Panc1 (cell line): ENCODE data around the gene ABI1. TPM values are rescaled to one million over a fixed set of nuclear protein-coding genes. Genes with fewer than 3 reads are reported as not detected.

ENCODE experiments used
- ATAC-seq: fragments of 200-7000 bp; cut with Tn5 transposase; 2 replicates; pipeline ENCODE4 v1.9.1; 2020; ENCODE audit warnings: mild to moderate bottlenecking, moderate library complexity
- BruUV-seq: library from RNA; stranded (reverse); fragments of 400-500 nt; replicated peaks from 2 replicates; lab custom pipeline; 2021; lab: Mats Ljungman, UMichigan
- CTCF ChIA-PET: fragments of 300-600 bp; sonication (Branson Sonifier 250); formaldehyde crosslinking; loops from one replicate; lab custom pipeline; 2022; ENCODE audit warnings: antibody characterized with exemption; lab: Charles Lee
- POLR2A ChIA-PET: fragments of 300-600 bp; sonication (Branson Sonifier 250); formaldehyde crosslinking; loops from one replicate; lab custom pipeline; 2022; ENCODE audit warnings: antibody characterized with exemption; lab: Charles Lee
- DNase-seq: peaks from one replicate; pipeline ENCODE4 v3.0.0-alpha.2; 2010; ENCODE audit warnings: low read depth, low spot score
- H3K27ac ChIP-seq: 2 replicates; pipeline ENCODE4 v1.5.1; 2011; ENCODE audit warnings: mild to moderate bottlenecking, low read length, inconsistent platforms
- H3K27me3 ChIP-seq: fragments of 200-500 bp; sonication (Bioruptor generic); 2 replicates; pipeline ENCODE4 v1.6.0; 2014; ENCODE audit warnings: low read length, inconsistent platforms; ENCODE audit not compliant: control insufficient read depth, insufficient read depth
- H3K36me3 ChIP-seq: fragments of 200-500 bp; sonication (Bioruptor generic); 2 replicates; pipeline ENCODE4 v1.5.1; 2014; ENCODE audit warnings: inconsistent platforms, mild to moderate bottlenecking, low read length, moderate library complexity; ENCODE audit not compliant: control insufficient read depth, insufficient read depth
- H3K4me1 ChIP-seq: 2 replicates; pipeline ENCODE4 v1.5.1; 2011; ENCODE audit warnings: inconsistent platforms, mild to moderate bottlenecking, low read length, moderate library complexity; ENCODE audit not compliant: control insufficient read depth, insufficient read depth
- H3K4me3 ChIP-seq, 2 experiments: 2 replicates each; pipeline ENCODE4 v1.5.1; 2011 to 2012; ENCODE audit warnings: low read depth in 2 of 2, low read length in 2 of 2, mild to moderate bottlenecking in 2 of 2, inconsistent platforms in 1 of 2, moderate library complexity in 1 of 2
- H3K9me3 ChIP-seq: fragments of 200-500 bp; sonication (Bioruptor generic); 2 replicates; pipeline ENCODE4 v1.5.1; 2014; ENCODE audit warnings: low read depth, mild to moderate bottlenecking, inconsistent platforms, low read length, moderate library complexity; ENCODE audit not compliant: control insufficient read depth, insufficient read depth
- POLR2AphosphoS5 ChIP-seq: IDR thresholded peaks from 2 replicates; pipeline ENCODE4 v1.6.1; 2012; ENCODE audit warnings: mild to moderate bottlenecking, low read depth, low read length, moderate library complexity
- SIN3A ChIP-seq: IDR thresholded peaks from 2 replicates; pipeline ENCODE4 v1.6.1; 2012; ENCODE audit warnings: low read depth, mild to moderate bottlenecking, low read length, moderate library complexity, borderline replicate concordance; ENCODE audit not compliant: insufficient read depth
- TCF7L2 ChIP-seq: IDR thresholded peaks from 2 replicates; pipeline ENCODE4 v1.6.1; 2011; ENCODE audit warnings: mild to moderate bottlenecking, low read depth, low read length, inconsistent platforms
- in situ Hi-C: cut with HindIII; loops from 2 replicates; pipeline ENCODE4 v1.10.0; 2016; ENCODE audit warnings: low sequenced_read_pairs, low pct_unique_long_range_greater_than_20kb
- intact Hi-C: fragments of 100-400 bp; cut with micrococcal nuclease; formaldehyde crosslinking; loops from one replicate; pipeline ENCODE4 v1.10.0; 2022; ENCODE audit not compliant: unreplicated experiment
- total RNA-seq: library from RNA; stranded (reverse); gene quantifications from one replicate; pipeline ENCODE4 v1.2.1, GENCODE V29; 2021; ENCODE audit not compliant: unreplicated experiment
- TF ChIP-seq, protein P1 (sequence below), 2 experiments: IDR thresholded peaks; 2 replicates each; pipeline ENCODE4 v1.6.1; 2011 to 2012; ENCODE audit warnings: low read depth in 2 of 2, control low read depth in 1 of 2, low read length in 1 of 2, mild to moderate bottlenecking in 1 of 2, moderate library complexity in 1 of 2; ENCODE audit not compliant: insufficient read depth in 1 of 2
- TF ChIP-seq, protein P2 (sequence below): fragments of 450-650 bp; IDR thresholded peaks from 2 replicates; pipeline ENCODE4 v1.5.1; 2017; ENCODE audit warnings: mild to moderate bottlenecking

ABI1 gene
- total RNA-seq, 1 experiment from 2014 or later, result 35.2 TPM

DNA sequence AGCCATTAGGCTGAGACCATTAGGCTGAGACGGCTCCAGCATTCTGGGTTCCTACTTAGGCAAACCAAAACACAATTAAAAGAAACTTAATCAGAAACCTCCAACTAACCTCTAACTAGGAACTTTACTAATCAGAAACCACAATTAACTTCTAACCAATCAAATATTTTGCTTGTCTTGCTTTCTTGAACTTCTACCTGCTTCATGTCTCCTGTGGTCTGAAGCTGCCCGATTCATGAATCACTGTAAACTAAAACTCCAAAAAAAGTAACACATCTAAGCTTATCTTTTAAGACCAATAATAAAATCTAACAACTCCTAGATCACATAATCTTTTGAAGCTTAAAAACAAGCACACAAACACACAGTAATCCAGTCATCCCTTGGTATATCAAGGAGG lies 87.1 kb downstream of the ABI1 start:
- intact Hi-C loops (no loop called here), in situ Hi-C loops (no loop called here)
- ChIA-PET POLR2A (no interaction called here), CTCF (no interaction called here)
- no peak overlapping the region for H3K27ac ChIP-seq
- no peak for ATAC-seq
- no peak for TF ChIP-seq SIN3A
- TF ChIP-seq, protein P1, sequence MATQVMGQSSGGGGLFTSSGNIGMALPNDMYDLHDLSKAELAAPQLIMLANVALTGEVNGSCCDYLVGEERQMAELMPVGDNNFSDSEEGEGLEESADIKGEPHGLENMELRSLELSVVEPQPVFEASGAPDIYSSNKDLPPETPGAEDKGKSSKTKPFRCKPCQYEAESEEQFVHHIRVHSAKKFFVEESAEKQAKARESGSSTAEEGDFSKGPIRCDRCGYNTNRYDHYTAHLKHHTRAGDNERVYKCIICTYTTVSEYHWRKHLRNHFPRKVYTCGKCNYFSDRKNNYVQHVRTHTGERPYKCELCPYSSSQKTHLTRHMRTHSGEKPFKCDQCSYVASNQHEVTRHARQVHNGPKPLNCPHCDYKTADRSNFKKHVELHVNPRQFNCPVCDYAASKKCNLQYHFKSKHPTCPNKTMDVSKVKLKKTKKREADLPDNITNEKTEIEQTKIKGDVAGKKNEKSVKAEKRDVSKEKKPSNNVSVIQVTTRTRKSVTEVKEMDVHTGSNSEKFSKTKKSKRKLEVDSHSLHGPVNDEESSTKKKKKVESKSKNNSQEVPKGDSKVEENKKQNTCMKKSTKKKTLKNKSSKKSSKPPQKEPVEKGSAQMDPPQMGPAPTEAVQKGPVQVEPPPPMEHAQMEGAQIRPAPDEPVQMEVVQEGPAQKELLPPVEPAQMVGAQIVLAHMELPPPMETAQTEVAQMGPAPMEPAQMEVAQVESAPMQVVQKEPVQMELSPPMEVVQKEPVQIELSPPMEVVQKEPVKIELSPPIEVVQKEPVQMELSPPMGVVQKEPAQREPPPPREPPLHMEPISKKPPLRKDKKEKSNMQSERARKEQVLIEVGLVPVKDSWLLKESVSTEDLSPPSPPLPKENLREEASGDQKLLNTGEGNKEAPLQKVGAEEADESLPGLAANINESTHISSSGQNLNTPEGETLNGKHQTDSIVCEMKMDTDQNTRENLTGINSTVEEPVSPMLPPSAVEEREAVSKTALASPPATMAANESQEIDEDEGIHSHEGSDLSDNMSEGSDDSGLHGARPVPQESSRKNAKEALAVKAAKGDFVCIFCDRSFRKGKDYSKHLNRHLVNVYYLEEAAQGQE (IDR thresholded peaks at IDR 0.05; ENCODE audit: insufficient read depth in 1 of 2, low read depth in 2 of 2, low read length in 1 of 2), result no peak
- TF ChIP-seq, protein P2, sequence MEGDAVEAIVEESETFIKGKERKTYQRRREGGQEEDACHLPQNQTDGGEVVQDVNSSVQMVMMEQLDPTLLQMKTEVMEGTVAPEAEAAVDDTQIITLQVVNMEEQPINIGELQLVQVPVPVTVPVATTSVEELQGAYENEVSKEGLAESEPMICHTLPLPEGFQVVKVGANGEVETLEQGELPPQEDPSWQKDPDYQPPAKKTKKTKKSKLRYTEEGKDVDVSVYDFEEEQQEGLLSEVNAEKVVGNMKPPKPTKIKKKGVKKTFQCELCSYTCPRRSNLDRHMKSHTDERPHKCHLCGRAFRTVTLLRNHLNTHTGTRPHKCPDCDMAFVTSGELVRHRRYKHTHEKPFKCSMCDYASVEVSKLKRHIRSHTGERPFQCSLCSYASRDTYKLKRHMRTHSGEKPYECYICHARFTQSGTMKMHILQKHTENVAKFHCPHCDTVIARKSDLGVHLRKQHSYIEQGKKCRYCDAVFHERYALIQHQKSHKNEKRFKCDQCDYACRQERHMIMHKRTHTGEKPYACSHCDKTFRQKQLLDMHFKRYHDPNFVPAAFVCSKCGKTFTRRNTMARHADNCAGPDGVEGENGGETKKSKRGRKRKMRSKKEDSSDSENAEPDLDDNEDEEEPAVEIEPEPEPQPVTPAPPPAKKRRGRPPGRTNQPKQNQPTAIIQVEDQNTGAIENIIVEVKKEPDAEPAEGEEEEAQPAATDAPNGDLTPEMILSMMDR, result no peak
- no peak for TF ChIP-seq TCF7L2
- TF ChIP-seq POLR2AphosphoS5, result no peak
- no peaks in the 10 kb centered on the region for H3K9me3 ChIP-seq
- H3K4me1 ChIP-seq, result no peaks in the 10 kb centered on the region
- no peaks in the 10 kb centered on the region for H3K36me3 ChIP-seq
- DNase-seq, result no peak
- no peak overlapping the region for H3K4me3 ChIP-seq
- no TSS peak for BruUV-seq
- H3K27me3 ChIP-seq, result no peaks in the 10 kb centered on the region

DNA sequence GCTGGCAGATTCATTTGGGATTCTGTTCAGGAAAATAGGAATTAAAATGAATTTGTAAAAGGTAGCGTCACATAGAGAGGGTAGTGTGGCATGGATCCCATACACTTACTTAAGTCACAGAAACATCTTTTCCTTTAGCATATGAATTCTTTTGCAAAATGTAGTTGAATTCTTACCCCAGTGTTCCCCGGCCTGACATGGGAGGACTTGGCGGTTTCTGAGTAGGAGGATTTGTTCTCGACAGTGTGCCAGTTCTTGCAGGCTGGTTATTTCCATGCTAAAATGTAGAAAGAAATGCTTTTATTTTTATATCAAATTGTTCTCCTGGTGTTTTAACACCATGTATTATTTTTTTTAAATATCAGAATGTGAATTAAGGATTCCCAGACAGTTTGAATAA lies 90.7 kb downstream of the ABI1 start:
- Histone ChIP-seq H3K36me3 (no peaks in the 10 kb centered on the region), H3K27me3 (no peaks in the 10 kb centered on the region), H3K9me3 (no peaks in the 10 kb centered on the region), H3K4me1 (no peaks in the 10 kb centered on the region), H3K27ac (no peak overlapping the region), H3K4me3 (no peak overlapping the region)
- in situ Hi-C loops, result no loop called here
- no TSS peak for BruUV-seq
- ATAC-seq (no peak), DNase-seq (no peak)
- TF ChIP-seq SIN3A, result no peak
- TF ChIP-seq, protein P1 (IDR thresholded peaks at IDR 0.05; ENCODE audit: insufficient read depth in 1 of 2, low read depth in 2 of 2, low read length in 1 of 2), result no peak
- ChIA-PET POLR2A (no interaction called here), CTCF (no interaction called here)
- intact Hi-C loops, result no loop called here
